ENCODE results near the gene PDE11A. TPM values are rescaled to one million over a fixed set of nuclear protein-coding genes. Genes with fewer than 3 reads are reported as not detected.

The PDE11A gene
- total and polyA plus RNA-seq, 2 of the 8 experiments (the other 6 are each of a cell fraction or from before 2014, with no cell fraction given) = 0.19 to 0.23 TPM

DNA sequence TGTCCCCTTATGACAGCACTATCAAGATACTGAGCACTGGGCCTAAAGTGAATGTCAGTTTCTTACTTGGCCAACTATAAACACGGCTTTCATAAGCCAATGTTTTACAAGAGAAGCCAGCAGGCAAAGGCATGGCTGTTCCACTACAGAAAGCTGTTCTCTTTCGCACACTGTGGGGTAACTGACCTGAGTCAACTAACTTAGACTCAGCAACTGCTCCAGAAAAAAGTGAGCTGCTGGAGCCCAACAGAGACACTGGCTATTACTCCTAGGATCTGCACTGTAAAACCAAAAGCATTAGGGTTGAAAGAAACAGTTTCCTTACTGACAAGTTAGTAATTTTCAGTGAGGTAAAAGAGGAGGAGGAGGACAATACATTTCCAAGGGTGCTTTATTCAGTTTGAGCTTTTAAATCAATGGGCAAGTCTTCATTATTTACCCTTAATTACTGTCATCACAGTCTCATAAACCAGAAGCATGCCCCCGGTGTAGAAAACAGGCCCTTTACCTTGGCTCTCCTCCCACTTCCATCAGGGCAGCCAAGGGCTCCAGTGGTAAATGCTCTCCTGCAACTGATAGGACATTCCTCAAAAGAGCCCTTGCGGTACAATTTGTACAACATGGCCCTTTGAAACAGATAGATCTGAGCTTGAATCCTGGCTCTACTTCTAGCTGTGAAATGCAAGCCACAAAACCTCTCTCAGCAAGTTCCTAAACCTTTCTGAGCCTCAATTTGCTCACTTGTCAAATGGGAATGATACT is 275.7 kb downstream of the PDE11A start:
- Histone ChIP-seq H2BK120ac (replicated peaks; ENCODE audit: low read depth, low read length) (no peak overlapping the region), H4K8ac (ENCODE audit: extremely low read depth, insufficient read depth, low read length) (no peak overlapping the region), H2AFZ (ENCODE audit: low read length) (no peak overlapping the region), H3K23me2 (ENCODE audit: low read depth, low read length) (no peaks in the 10 kb centered on the region; the same call in 1 of the 2 replicates), H3K18ac (ENCODE audit: extremely low read depth, low read length) (no peak overlapping the region), H3K27me3 (replicated peaks in 1 of 4; ENCODE audit: control insufficient read depth in 3 of 4, extremely low read depth in 1 of 4, insufficient read depth in 3 of 4, low read length in 3 of 4) (no peaks in the 10 kb centered on the region), H3K23ac (ENCODE audit: insufficient read length) (no peak overlapping the region), H3K4me1 (replicated peaks in 1 of 4; ENCODE audit: control insufficient read depth in 3 of 4, insufficient read depth in 4 of 4, low read length in 3 of 4) (peaks cover 0 to 5% (median 3%) of the 10 kb centered on the region in 4 experiments; a peak in 2 of 7 replicates), H2BK20ac (ENCODE audit: low read length) (no peak overlapping the region), H2BK15ac (ENCODE audit: low read length) (no peak overlapping the region), H3K79me1 (ENCODE audit: low read depth, low read length) (no peaks in the 10 kb centered on the region), H2BK12ac (ENCODE audit: low read depth, low read length) (no peak overlapping the region), H3K56ac (replicated peaks; ENCODE audit: insufficient read length, low read depth, low read length) (no peak overlapping the region), H4K20me1 (replicated peaks in 1 of 2; ENCODE audit: control insufficient read depth in 1 of 2, insufficient read depth in 2 of 2, low read length in 2 of 2) (no peaks in the 10 kb centered on the region), H2AK5ac (ENCODE audit: low read depth, low read length) (no peak overlapping the region), H3K27ac (ENCODE audit: low read depth, low read length) (no peak overlapping the region), H3K36me3 (ENCODE audit: control insufficient read depth in 2 of 4, insufficient read depth in 4 of 4, low read length in 3 of 4) (no peaks in the 10 kb centered on the region), H2BK5ac (ENCODE audit: low read depth, low read length) (no peak overlapping the region), H3K4me2 (ENCODE audit: insufficient read depth in 1 of 2, low read depth in 2 of 2, low read length in 2 of 2) (no peak overlapping the region), H3K4me3 (ENCODE audit: extremely low read depth in 1 of 4, insufficient read depth in 2 of 4, low read depth in 3 of 4, low read length in 4 of 4) (no peak overlapping the region), H4K5ac (ENCODE audit: insufficient read length, low read depth, low read length) (no peak overlapping the region), H4K91ac (replicated peaks; ENCODE audit: insufficient read length, low read length) (no peak overlapping the region), H3K14ac (ENCODE audit: insufficient read length) (no peak overlapping the region), H3K9me3 (ENCODE audit: insufficient read depth in 2 of 2, low read depth in 1 of 2, low read length in 1 of 2) (no peaks in the 10 kb centered on the region), H3K9ac (replicated peaks in 1 of 4; ENCODE audit: extremely low read depth in 1 of 4, low read depth in 3 of 4, low read length in 3 of 4) (no peak overlapping the region), H3K4ac (replicated peaks; ENCODE audit: insufficient read length, low read depth, low read length) (no peak overlapping the region), H3K79me2 (ENCODE audit: control insufficient read depth in 1 of 2, insufficient read depth in 2 of 2, low read length in 2 of 2) (no peaks in the 10 kb centered on the region)
- ChIA-PET POLR2A (ENCODE audit: partially characterized antibody) (interaction anchor here (1.0 to 1.2 kb wide), 2 partner anchors 19 to 24 kb away, joined by 3 read pairs; no protein-coding TSS in a partner anchor), CTCF (ENCODE audit: partially characterized antibody) (interaction anchor here (0.7 to 1.8 kb wide), 4 partner anchors 24 to 482 kb away, joined by 3 to 6 read pairs (median 4); no protein-coding TSS in a partner anchor)
- 87% methylated on average over 4 of the region's 4 CpGs; no CpG with 5 or more reads in 1 of the 2 experiments for WGBS, 2 experiments (ENCODE audit: extremely low coverage in 1 of 2, insufficient coverage in 1 of 2, insufficient read length in 1 of 2, insufficient replicate concordance in 2 of 2, low coverage in 1 of 2, low lambda C conversion rate in 2 of 2, missing lambda C conversion rate in 1 of 2)
- FAIRE-seq = no peak
- no peak for DNase-seq (ENCODE audit: low read depth in 1 of 2, low spot score in 2 of 2)
- TF ChIP-seq SIRT6 (IDR thresholded peaks at IDR 0.05; ENCODE audit: low read length) (no peak), NANOG (IDR thresholded peaks at IDR 0.05; ENCODE audit: insufficient read depth, low read depth, low read length, poor library complexity, severe bottlenecking) (no peak), CHD2 (IDR thresholded peaks at IDR 0.05; ENCODE audit: low read length) (no peak), RXRA (IDR thresholded peaks at IDR 0.05; ENCODE audit: insufficient read depth, low read depth, low read length) (no peak), JUND (IDR thresholded peaks at IDR 0.05; ENCODE audit: low read length) (no peak)

Data from H1 (cell line).